Ishikawa (cell line): ENCODE data around the gene FKBP11.

Experiments used
- CEBPB ChIP-seq: IDR thresholded peaks from 2 replicates; pipeline ENCODE4 v1.6.1; 2012
- CREB1 ChIP-seq: IDR thresholded peaks from 2 replicates; pipeline ENCODE4 v1.6.1; 2012; ENCODE audit warnings: low read depth
- EGR1 ChIP-seq: IDR thresholded peaks from 2 replicates; pipeline ENCODE4 v1.6.1; 2012
- EP300 ChIP-seq: IDR thresholded peaks from 2 replicates; pipeline ENCODE4 v1.6.1; 2012; ENCODE audit warnings: borderline replicate concordance
- FOXM1 ChIP-seq: IDR thresholded peaks from 2 replicates; pipeline ENCODE4 v1.6.1; 2012; ENCODE audit warnings: low read depth, borderline replicate concordance
- NFIC ChIP-seq: IDR thresholded peaks from 2 replicates; pipeline ENCODE4 v1.6.1; 2012
- RAD21 ChIP-seq: IDR thresholded peaks from 2 replicates; pipeline ENCODE4 v1.6.1; 2012; ENCODE audit warnings: low read depth
- TAF1 ChIP-seq: IDR thresholded peaks from 2 replicates; pipeline ENCODE4 v1.6.1; 2012; ENCODE audit warnings: low read depth, mild to moderate bottlenecking
- TCF12 ChIP-seq: IDR thresholded peaks from 2 replicates; pipeline ENCODE4 v1.6.1; 2012; ENCODE audit warnings: low read depth
- TEAD4 ChIP-seq: IDR thresholded peaks from 2 replicates; pipeline ENCODE4 v1.6.1; 2012
- YY1 ChIP-seq: IDR thresholded peaks from 2 replicates; pipeline ENCODE4 v1.6.1; 2012; ENCODE audit warnings: low read depth
- ZBTB7A ChIP-seq: IDR thresholded peaks from 2 replicates; pipeline ENCODE4 v1.6.1; 2012; ENCODE audit warnings: low read depth
- TF ChIP-seq, protein P1 (sequence below): IDR thresholded peaks from 2 replicates; pipeline ENCODE4 v1.6.1; 2012
- TF ChIP-seq, protein P2 (sequence below): IDR thresholded peaks from 2 replicates; pipeline ENCODE4 v1.6.1; 2012
- TF ChIP-seq, protein P3 (sequence below): IDR thresholded peaks from 2 replicates; pipeline ENCODE4 v1.6.1; 2012; ENCODE audit warnings: low read depth, mild to moderate bottlenecking

FKBP11 gene

DNA sequence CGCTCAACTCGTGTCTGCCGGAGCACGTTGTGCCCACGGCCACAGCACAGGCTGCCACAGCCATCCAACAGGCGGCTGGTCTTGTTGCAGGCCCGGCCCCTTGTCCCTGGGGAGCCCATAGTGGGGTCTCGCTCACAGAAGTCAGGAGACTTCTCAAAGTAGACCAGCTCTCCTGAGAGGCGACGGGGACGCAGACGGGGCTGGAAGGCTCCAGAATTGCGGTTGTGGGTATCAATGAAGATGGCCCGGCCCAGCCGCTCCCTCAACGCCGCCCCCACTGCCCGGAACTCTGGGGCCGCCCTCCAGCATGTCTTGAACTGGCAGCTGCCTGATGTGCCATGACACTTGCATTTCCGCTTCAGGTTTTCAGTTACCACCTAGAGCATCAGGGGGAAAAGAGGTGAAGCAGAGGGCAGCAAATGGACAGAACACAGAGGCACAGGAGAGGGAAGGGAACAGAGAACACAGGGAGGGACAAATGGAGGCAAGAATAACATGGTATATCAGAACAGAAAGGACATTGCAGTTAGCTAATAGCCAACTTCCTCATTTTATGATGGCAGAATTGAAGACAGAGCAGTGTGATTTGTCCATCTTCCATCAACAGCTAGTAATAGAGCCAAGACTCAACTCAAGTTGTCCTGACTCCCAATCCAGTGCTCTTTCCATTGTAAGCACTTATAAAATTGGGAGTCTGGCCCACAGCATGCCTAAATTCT lies 41.0 kb upstream of the FKBP11 start:
- no peak for TF ChIP-seq NFIC
- no peak for TF ChIP-seq TEAD4
- TF ChIP-seq TAF1 = no peak
- TF ChIP-seq, protein P1, sequence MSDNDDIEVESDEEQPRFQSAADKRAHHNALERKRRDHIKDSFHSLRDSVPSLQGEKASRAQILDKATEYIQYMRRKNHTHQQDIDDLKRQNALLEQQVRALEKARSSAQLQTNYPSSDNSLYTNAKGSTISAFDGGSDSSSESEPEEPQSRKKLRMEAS = no peak
- no peak for TF ChIP-seq TCF12

DNA sequence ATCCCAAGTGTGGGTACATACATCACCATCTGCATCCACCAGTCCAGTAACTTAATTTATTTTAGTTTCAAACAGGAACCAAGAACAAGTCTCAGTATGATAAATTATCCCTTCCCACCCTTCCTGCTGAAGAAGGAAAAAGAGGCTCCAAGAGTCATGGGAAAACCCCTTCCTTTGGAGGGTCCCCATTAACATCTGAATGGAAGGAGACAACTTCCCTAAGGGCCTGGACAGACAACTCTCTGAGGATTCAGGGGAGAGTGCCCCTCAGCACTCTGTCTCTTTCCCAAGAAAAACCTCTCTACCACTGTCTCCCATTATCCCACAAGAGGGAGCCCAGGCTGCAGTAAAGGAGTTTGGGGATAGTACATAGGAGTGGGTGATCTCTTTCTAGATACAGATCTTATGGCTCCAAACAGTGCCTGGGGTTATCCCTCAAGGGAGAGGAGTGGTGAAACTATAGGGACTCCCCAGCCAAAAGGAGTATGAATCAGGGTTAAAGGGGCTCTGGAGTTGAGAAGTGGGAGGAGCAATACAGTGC lies 40.1 kb upstream of the FKBP11 start:
- peak; percentile 45 for TF ChIP-seq RAD21
- TF ChIP-seq TEAD4 = no peak

DNA sequence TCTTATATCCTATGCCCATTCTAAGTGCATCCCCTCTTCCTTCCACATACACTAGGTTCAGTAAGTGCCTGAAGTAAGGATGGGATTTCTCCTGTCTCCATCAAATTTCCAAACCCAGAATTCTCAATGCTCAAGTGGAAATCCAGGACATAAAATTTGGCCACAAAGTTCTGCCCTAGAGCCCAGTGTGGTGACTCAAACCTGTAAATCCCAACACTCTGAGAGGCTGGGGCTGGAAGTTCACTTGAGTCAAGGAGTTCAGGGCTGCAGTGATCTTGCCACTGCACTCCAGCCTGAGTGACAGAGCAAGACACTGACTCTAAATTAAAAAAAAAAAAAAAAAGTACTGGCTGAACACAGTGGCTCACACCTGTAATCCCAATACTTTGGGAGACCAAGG lies 36.5 kb upstream of the FKBP11 start:
- TF ChIP-seq CEBPB (no peak), EGR1 (no peak), FOXM1 (no peak), TEAD4 (no peak), RAD21 (no peak), CREB1 (no peak), ZBTB7A (no peak), EP300 (no peak), YY1 (no peak)
- TF ChIP-seq, protein P2, sequence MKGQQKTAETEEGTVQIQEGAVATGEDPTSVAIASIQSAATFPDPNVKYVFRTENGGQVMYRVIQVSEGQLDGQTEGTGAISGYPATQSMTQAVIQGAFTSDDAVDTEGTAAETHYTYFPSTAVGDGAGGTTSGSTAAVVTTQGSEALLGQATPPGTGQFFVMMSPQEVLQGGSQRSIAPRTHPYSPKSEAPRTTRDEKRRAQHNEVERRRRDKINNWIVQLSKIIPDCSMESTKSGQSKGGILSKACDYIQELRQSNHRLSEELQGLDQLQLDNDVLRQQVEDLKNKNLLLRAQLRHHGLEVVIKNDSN = no peak
- TF ChIP-seq, protein P3, sequence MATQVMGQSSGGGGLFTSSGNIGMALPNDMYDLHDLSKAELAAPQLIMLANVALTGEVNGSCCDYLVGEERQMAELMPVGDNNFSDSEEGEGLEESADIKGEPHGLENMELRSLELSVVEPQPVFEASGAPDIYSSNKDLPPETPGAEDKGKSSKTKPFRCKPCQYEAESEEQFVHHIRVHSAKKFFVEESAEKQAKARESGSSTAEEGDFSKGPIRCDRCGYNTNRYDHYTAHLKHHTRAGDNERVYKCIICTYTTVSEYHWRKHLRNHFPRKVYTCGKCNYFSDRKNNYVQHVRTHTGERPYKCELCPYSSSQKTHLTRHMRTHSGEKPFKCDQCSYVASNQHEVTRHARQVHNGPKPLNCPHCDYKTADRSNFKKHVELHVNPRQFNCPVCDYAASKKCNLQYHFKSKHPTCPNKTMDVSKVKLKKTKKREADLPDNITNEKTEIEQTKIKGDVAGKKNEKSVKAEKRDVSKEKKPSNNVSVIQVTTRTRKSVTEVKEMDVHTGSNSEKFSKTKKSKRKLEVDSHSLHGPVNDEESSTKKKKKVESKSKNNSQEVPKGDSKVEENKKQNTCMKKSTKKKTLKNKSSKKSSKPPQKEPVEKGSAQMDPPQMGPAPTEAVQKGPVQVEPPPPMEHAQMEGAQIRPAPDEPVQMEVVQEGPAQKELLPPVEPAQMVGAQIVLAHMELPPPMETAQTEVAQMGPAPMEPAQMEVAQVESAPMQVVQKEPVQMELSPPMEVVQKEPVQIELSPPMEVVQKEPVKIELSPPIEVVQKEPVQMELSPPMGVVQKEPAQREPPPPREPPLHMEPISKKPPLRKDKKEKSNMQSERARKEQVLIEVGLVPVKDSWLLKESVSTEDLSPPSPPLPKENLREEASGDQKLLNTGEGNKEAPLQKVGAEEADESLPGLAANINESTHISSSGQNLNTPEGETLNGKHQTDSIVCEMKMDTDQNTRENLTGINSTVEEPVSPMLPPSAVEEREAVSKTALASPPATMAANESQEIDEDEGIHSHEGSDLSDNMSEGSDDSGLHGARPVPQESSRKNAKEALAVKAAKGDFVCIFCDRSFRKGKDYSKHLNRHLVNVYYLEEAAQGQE = no peak
- TF ChIP-seq, protein P1 = no peak

DNA sequence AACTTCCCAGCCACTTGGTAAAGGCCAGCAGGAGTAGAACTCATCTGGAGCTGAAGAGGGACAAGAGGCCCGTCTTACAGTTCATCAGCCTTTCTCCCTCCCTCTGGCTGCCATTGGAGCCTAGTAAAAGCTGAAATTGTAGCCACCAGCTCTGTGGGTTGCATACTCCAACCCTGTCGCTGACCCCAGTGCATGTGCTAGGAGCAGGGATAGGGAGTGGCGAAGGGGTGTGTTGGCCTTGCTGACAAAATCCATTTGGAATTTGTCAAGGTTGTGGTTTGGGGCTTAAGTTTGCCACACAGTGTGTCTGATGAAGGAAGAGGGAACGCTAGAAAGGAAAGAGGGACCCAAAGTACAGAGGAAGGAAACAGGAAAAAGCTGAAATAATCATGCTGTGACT lies 36.0 kb upstream of the FKBP11 start:
- TF ChIP-seq FOXM1 (no peak), TCF12 (no peak), TEAD4 (no peak), ZBTB7A (no peak), NFIC (no peak), CEBPB (no peak), TAF1 (no peak), YY1 (no peak), CREB1 (no peak), EGR1 (no peak), RAD21 (no peak), EP300 (no peak)
- TF ChIP-seq, protein P3 = no peak
- TF ChIP-seq, protein P1 = no peak
- TF ChIP-seq, protein P2 = no peak

DNA sequence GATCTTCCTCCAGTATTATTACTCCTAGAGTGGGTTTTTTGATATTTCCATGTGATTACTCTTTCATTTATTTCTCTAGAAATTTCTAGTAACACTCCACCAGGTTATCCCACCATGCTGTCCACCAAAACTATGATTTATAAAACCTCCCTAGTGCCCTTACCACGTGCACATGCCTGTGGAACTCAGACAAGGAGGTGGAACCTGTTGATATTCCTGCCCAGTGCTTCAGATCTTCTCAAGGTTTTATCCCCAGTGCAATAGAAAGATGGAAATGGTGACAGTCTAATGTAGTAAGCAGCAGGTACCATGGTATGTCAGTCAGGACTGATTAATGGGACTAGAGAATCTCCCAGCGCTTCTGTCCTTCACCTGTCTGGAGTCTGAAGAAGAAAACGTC lies 35.5 kb upstream of the FKBP11 start:
- TF ChIP-seq TEAD4 = no peak
- no peak for TF ChIP-seq NFIC
- TF ChIP-seq, protein P2 = no peak
- TF ChIP-seq, protein P1 = no peak
- TF ChIP-seq, protein P3 = no peak
- TF ChIP-seq CEBPB = no peak
- TF ChIP-seq TCF12 = no peak
- TF ChIP-seq CREB1 = no peak
- no peak for TF ChIP-seq EP300
- no peak for TF ChIP-seq EGR1
- no peak for TF ChIP-seq FOXM1
- TF ChIP-seq RAD21 = no peak
- TF ChIP-seq YY1 = no peak
- TF ChIP-seq TAF1 = no peak
- TF ChIP-seq ZBTB7A = no peak
